Retinal pigment epithelial cell (primary cell): ENCODE results near the gene SPATA9.

Experiments used
- DNase-seq: peaks from one replicate; pipeline ENCODE4 v3.0.0-alpha.2; 2010; ENCODE audit warnings: low read depth
- H3K4me3 ChIP-seq: 2 replicates; pipeline ENCODE4 v1.5.1; 2011; ENCODE audit warnings: mild to moderate bottlenecking, low read length, control low read depth, moderate library complexity
- CTCF ChIP-seq: conservative IDR thresholded peaks from 2 replicates; pipeline ENCODE4 v1.5.1; 2011; ENCODE audit warnings: low read depth, low read length, control low read depth, inconsistent platforms

The SPATA9 gene

GRCh38 chr5:95721582-95722295 lies 38.9 kb upstream of the SPATA9 start:
- DNase-seq: no peak
- no peak overlapping the region for H3K4me3 ChIP-seq
- no peak for TF ChIP-seq CTCF

- no peak for TF ChIP-seq CTCF
- DNase-seq: no peak
- H3K4me3 ChIP-seq: no peak overlapping the region
Observed at GRCh38 chr5:95720094-95720786, 37.4 kb upstream of the SPATA9 start.

GRCh38 chr5:95718738-95719137 lies 35.9 kb upstream of the SPATA9 start:
- DNase-seq: no peak
- no peak overlapping the region for H3K4me3 ChIP-seq
- no peak for TF ChIP-seq CTCF

- no peak for DNase-seq
- H3K4me3 ChIP-seq: no peak overlapping the region
Observed at GRCh38 chr5:95718203-95718602, 35.4 kb upstream of the SPATA9 start.

GRCh38 chr5:95717439-95717838 lies 34.6 kb upstream of the SPATA9 start:
- no peak for TF ChIP-seq CTCF
- no peak for DNase-seq
- no peak overlapping the region for H3K4me3 ChIP-seq

More at GRCh38 chr5:95718203-95718602, 35.4 kb upstream of the SPATA9 start:
- TF ChIP-seq CTCF: no peak

GRCh38 chr5:95715799-95716461 lies 33.1 kb upstream of the SPATA9 start:
- no peak overlapping the region for H3K4me3 ChIP-seq
- no peak for TF ChIP-seq CTCF

More at GRCh38 chr5:95715799-95716461, 33.1 kb upstream of the SPATA9 start:
- DNase-seq: no peak
